H1 (cell line): Measurements from ENCODE around the gene SBNO2. TPM values are rescaled to one million over a fixed set of nuclear protein-coding genes. Genes with fewer than 3 reads are reported as not detected.

ENCODE experiments used
- CTCF ChIA-PET: fragments of 300-600 bp; sonication (Branson Sonifier 250); formaldehyde crosslinking; loops from one replicate; lab custom pipeline; 2021; ENCODE audit not compliant: partially characterized antibody; lab: Charles Lee
- POLR2A ChIA-PET: fragments of 300-600 bp; sonication (Branson Sonifier 250); formaldehyde crosslinking; loops from one replicate; lab custom pipeline; 2021; ENCODE audit warnings: inconsistent platforms; ENCODE audit not compliant: partially characterized antibody; lab: Charles Lee
- DNase-seq, 2 experiments: peaks; one replicate each; pipeline versions ENCODE4 v3.0.0 to v3.0.0-alpha.2; 2010 to 2022; ENCODE audit warnings: low spot score in 2 of 2, low read depth in 1 of 2, mixed read lengths in 1 of 2
- FAIRE-seq: peaks from 2 replicates; lab custom pipeline; 2011; peaks lifted over from hg19 to GRCh38; lab: Jason Lieb, UNC
- H2AFZ ChIP-seq: 2 replicates; pipeline ENCODE4 v1.8.1; 2012; ENCODE audit warnings: low read length, inconsistent platforms
- H2AK5ac ChIP-seq: 2 replicates; pipeline ENCODE4 v1.6.1; 2013; ENCODE audit warnings: low read depth, low read length
- H2BK120ac ChIP-seq: replicated peaks from 2 replicates; pipeline ENCODE3; 2013; ENCODE audit warnings: low read depth, low read length, inconsistent platforms
- H2BK12ac ChIP-seq: 2 replicates; pipeline ENCODE4 v1.6.1; 2013; ENCODE audit warnings: low read depth, low read length
- H2BK15ac ChIP-seq: 2 replicates; pipeline ENCODE4 v1.6.1; 2013; ENCODE audit warnings: low read length
- H2BK20ac ChIP-seq: 2 replicates; pipeline ENCODE4 v1.6.1; 2013; ENCODE audit warnings: low read length
- H2BK5ac ChIP-seq: 2 replicates; pipeline ENCODE4 v1.6.1; 2013; ENCODE audit warnings: low read depth, low read length
- H3K14ac ChIP-seq: 2 replicates; pipeline ENCODE4 v1.6.1; 2013; ENCODE audit warnings: inconsistent platforms; ENCODE audit not compliant: insufficient read length
- H3K18ac ChIP-seq: 2 replicates; pipeline ENCODE4 v1.6.1; 2013; ENCODE audit warnings: low read length; ENCODE audit errors: extremely low read depth
- H3K23ac ChIP-seq: 2 replicates; pipeline ENCODE4 v1.6.1; 2013; ENCODE audit warnings: inconsistent platforms; ENCODE audit not compliant: insufficient read length
- H3K23me2 ChIP-seq: 2 replicates; pipeline ENCODE4 v1.6.1; 2013; ENCODE audit warnings: low read depth, low read length
- H3K27ac ChIP-seq: 2 replicates; pipeline ENCODE4 v1.6.1; 2011; ENCODE audit warnings: low read depth, low read length, inconsistent platforms
- H3K27me3 ChIP-seq, 4 experiments: replicated peaks in 1 of 4; 1 replicate in 1 of 4; 2 replicates in 3 of 4; pipeline versions ENCODE4 v1.6.1 to v1.8.1; 2011 to 2013; ENCODE audit warnings: low read length in 3 of 4, mild to moderate bottlenecking in 3 of 4, inconsistent platforms in 2 of 4, mixed read lengths in 2 of 4, moderate library complexity in 1 of 4; ENCODE audit not compliant: control insufficient read depth in 3 of 4, insufficient read depth in 3 of 4; ENCODE audit errors: extremely low read depth in 1 of 4
- H3K36me3 ChIP-seq, 4 experiments: 2 replicates each; pipeline versions ENCODE4 v1.6.1 to v1.8.1; 2011 to 2013; ENCODE audit warnings: mild to moderate bottlenecking in 4 of 4, low read length in 3 of 4, moderate library complexity in 2 of 4, control low read depth in 1 of 4, inconsistent platforms in 1 of 4; ENCODE audit not compliant: insufficient read depth in 4 of 4, control insufficient read depth in 2 of 4
- H3K4ac ChIP-seq: replicated peaks from 2 replicates; pipeline ENCODE3; 2013; ENCODE audit warnings: low read length, low read depth, mixed read lengths, inconsistent platforms; ENCODE audit not compliant: insufficient read length
- H3K4me1 ChIP-seq, 4 experiments: replicated peaks in 1 of 4; 1 replicate in 1 of 4; 2 replicates in 3 of 4; pipeline versions ENCODE4 v1.6.1 to v1.8.1; 2011 to 2013; ENCODE audit warnings: low read length in 3 of 4, inconsistent platforms in 2 of 4, mixed read lengths in 1 of 4; ENCODE audit not compliant: insufficient read depth in 4 of 4, control insufficient read depth in 3 of 4
- H3K4me2 ChIP-seq, 2 experiments: 2 replicates each; pipeline versions ENCODE4 v1.6.1 to v1.8.1; 2011 to 2013; ENCODE audit warnings: low read depth in 2 of 2, low read length in 2 of 2, control low read depth in 1 of 2, inconsistent platforms in 1 of 2, mild to moderate bottlenecking in 1 of 2; ENCODE audit not compliant: insufficient read depth in 1 of 2
- H3K4me3 ChIP-seq, 4 experiments: fragments of 200-600, 300-600 bp in 1 of 4; sonication (generic), shearing (Covaris generic), sonication (Bioruptor Twin) in 1 of 4; 2 replicates each; pipeline versions ENCODE4 v1.5.1 to v1.8.1; 2011 to 2016; ENCODE audit warnings: low read length in 4 of 4, low read depth in 3 of 4, control low read depth in 2 of 4, inconsistent platforms in 2 of 4, mild to moderate bottlenecking in 2 of 4, mixed read lengths in 1 of 4, moderate library complexity in 1 of 4; ENCODE audit not compliant: insufficient read depth in 2 of 4; ENCODE audit errors: extremely low read depth in 1 of 4
- H3K56ac ChIP-seq: replicated peaks from 2 replicates; pipeline ENCODE3; 2013; ENCODE audit warnings: low read depth, mild to moderate bottlenecking, mixed read lengths, low read length, inconsistent platforms; ENCODE audit not compliant: insufficient read length
- H3K79me1 ChIP-seq: 2 replicates; pipeline ENCODE4 v1.6.1; 2013; ENCODE audit warnings: low read depth, low read length, control low read depth
- H3K79me2 ChIP-seq, 2 experiments: 2 replicates each; pipeline versions ENCODE4 v1.6.1 to v1.8.1; 2012 to 2013; ENCODE audit warnings: low read length in 2 of 2, mild to moderate bottlenecking in 2 of 2, inconsistent platforms in 1 of 2; ENCODE audit not compliant: insufficient read depth in 2 of 2, control insufficient read depth in 1 of 2
- H3K9ac ChIP-seq, 4 experiments: replicated peaks in 1 of 4; 1 replicate in 1 of 4; 2 replicates in 3 of 4; pipeline versions ENCODE4 v1.6.1 to v1.8.1; 2011 to 2013; ENCODE audit warnings: low read depth in 3 of 4, low read length in 3 of 4, control low read depth in 2 of 4, mild to moderate bottlenecking in 2 of 4, moderate library complexity in 2 of 4, inconsistent platforms in 1 of 4; ENCODE audit errors: extremely low read depth in 1 of 4
- H3K9me3 ChIP-seq, 2 experiments: 2 replicates each; pipeline versions ENCODE4 v1.6.1 to v1.8.1; 2012 to 2013; ENCODE audit warnings: mild to moderate bottlenecking in 2 of 2, moderate library complexity in 2 of 2, control low read depth in 1 of 2, inconsistent platforms in 1 of 2, low read depth in 1 of 2, low read length in 1 of 2, mixed read lengths in 1 of 2; ENCODE audit not compliant: insufficient read depth in 2 of 2
- H4K20me1 ChIP-seq, 2 experiments: replicated peaks in 1 of 2; 2 replicates each; pipeline versions ENCODE3 to v1.8.1; 2011 to 2013; ENCODE audit warnings: inconsistent platforms in 2 of 2, low read length in 2 of 2, mild to moderate bottlenecking in 1 of 2; ENCODE audit not compliant: insufficient read depth in 2 of 2, control insufficient read depth in 1 of 2
- H4K5ac ChIP-seq: 2 replicates; pipeline ENCODE4 v1.6.1; 2013; ENCODE audit warnings: low read length, low read depth, mixed read lengths, inconsistent platforms; ENCODE audit not compliant: insufficient read length
- H4K8ac ChIP-seq: 2 replicates; pipeline ENCODE4 v1.8.0; 2013; ENCODE audit warnings: mild to moderate bottlenecking, moderate library complexity, low read length, inconsistent platforms; ENCODE audit not compliant: insufficient read depth; ENCODE audit errors: extremely low read depth
- H4K91ac ChIP-seq: replicated peaks from 2 replicates; pipeline ENCODE3; 2013; ENCODE audit warnings: low read length, mixed read lengths, inconsistent platforms; ENCODE audit not compliant: insufficient read length
- CHD1 ChIP-seq: IDR thresholded peaks from 2 replicates; pipeline ENCODE4 v1.6.1; 2012; ENCODE audit warnings: low read depth, low read length, improper control_type of control experiment
- E2F6 ChIP-seq: IDR thresholded peaks from 2 replicates; pipeline ENCODE4 v1.6.1; 2012; ENCODE audit warnings: inconsistent platforms
- EZH2 ChIP-seq: fragments of 200-600 bp; sonication (generic); IDR thresholded peaks from 2 replicates; pipeline ENCODE4 v1.7.1; 2012; ENCODE audit warnings: low read depth, mild to moderate bottlenecking, moderate library complexity, low read length, inconsistent platforms; ENCODE audit not compliant: severe bottlenecking
- POLR2A ChIP-seq, 2 experiments: IDR thresholded peaks; 1 replicate in 1 of 2; 2 replicates in 1 of 2; pipeline ENCODE4 v1.6.1; 2011; ENCODE audit warnings: low read depth in 2 of 2, low read length in 2 of 2, mild to moderate bottlenecking in 2 of 2; ENCODE audit errors: control extremely low read depth in 1 of 2
- SP2 ChIP-seq: IDR thresholded peaks from 2 replicates; pipeline ENCODE4 v1.6.1; 2012; ENCODE audit warnings: mild to moderate bottlenecking, low read length, inconsistent platforms
- ZNF274 ChIP-seq: IDR thresholded peaks from 2 replicates; pipeline ENCODE4 v1.7.0; 2012; ENCODE audit warnings: low read length, borderline replicate concordance; ENCODE audit errors: extremely low read depth
- WGBS, 2 experiments: shearing (Covaris generic) in 1 of 2; methylation state at CpG; one replicate each; pipeline versions ENCODE4 v1.1.6 to v1.1.7; 2013 to 2015; ENCODE audit warnings: low lambda C conversion rate in 2 of 2, mixed read lengths in 2 of 2, inconsistent platforms in 1 of 2, low coverage in 1 of 2, missing lambda C conversion rate in 1 of 2; ENCODE audit not compliant: insufficient replicate concordance in 2 of 2, insufficient coverage in 1 of 2, insufficient read length in 1 of 2; ENCODE audit errors: extremely low coverage in 1 of 2, missing lambda C conversion rate in 1 of 2; 5-methylcytosine and 5-hydroxymethylcytosine counted together
- polyA plus RNA-seq, 7 experiments: library from polyadenylated mRNA; depleted of rRNA in 3 of 7; stranded (reverse) in 5 of 7; unstranded in 2 of 7; fragments of >200 nt in 5 of 7; fragments of 200-250 nt in 2 of 7; gene quantifications; 1 replicate in 5 of 7; 2 replicates in 1 of 7; 4 replicates in 1 of 7; pipeline versions ENCODE4 v1.2.1 to v1.2.3, GENCODE V29; 2011 to 2013; ENCODE audit warnings: missing spikeins in 2 of 7, mixed read lengths in 2 of 7
- total RNA-seq: library from RNA; stranded (reverse); fragmentation: NEBNext Ultra II Directional; extraction: Animal tissue kit (Norgen Biotek cat#: 25700); gene quantifications from 2 replicates; pipeline ENCODE4 v1.2.1, GENCODE V29; 2021

Gene SBNO2
- total and polyA plus RNA-seq, 2 of the 8 experiments (the other 6 are each of a cell fraction or from before 2014, with no cell fraction given) = 12.2 to 31.4 TPM

GRCh38 chr19:1139126-1139525 is 34.9 kb downstream of the SBNO2 start:
- H3K27ac ChIP-seq = no peak overlapping the region
- H4K8ac ChIP-seq = no peak overlapping the region
- no peak for FAIRE-seq
- H3K56ac ChIP-seq = no peak overlapping the region
- peaks cover 3% of the 10 kb centered on the region; the same call in 1 of the 2 replicates for H3K79me1 ChIP-seq
- H2AK5ac ChIP-seq = no peak overlapping the region
- no peak overlapping the region for H2BK15ac ChIP-seq
- peaks cover 0 to 7% (median 1%) of the 10 kb centered on the region in 4 experiments; a peak in 2 of 8 replicates for H3K36me3 ChIP-seq
- no peak overlapping the region for H3K4me2 ChIP-seq
- ChIA-PET POLR2A (interaction anchor here (1.1 kb wide), 1 partner anchor 17 kb away, joined by 3 read pairs; no protein-coding TSS in a partner anchor), CTCF (interaction anchor here (0.7 to 2.0 kb wide), 6 partner anchors 10 to 463 kb away, joined by 3 to 6 read pairs (median 4); no protein-coding TSS in a partner anchor)
- H3K27me3 ChIP-seq = no peaks in the 10 kb centered on the region
- no peak overlapping the region for H2AFZ ChIP-seq
- H4K91ac ChIP-seq = no peak overlapping the region
- H3K14ac ChIP-seq = no peak overlapping the region
- peaks cover 3% of the 10 kb centered on the region; the same call in 1 of the 2 replicates for H3K23me2 ChIP-seq
- no peak overlapping the region for H4K5ac ChIP-seq
- H4K20me1 ChIP-seq = peaks cover 0 to 8% of the 10 kb centered on the region in 2 experiments
- DNase-seq = no peak
- no peak overlapping the region for H3K23ac ChIP-seq
- H3K4me3 ChIP-seq = no peak overlapping the region
- H3K79me2 ChIP-seq = no peaks in the 10 kb centered on the region
- WGBS, 2 experiments = 92% methylated on average over 11 of the region's 15 CpGs; no CpG with 5 or more reads in 1 of the 2 experiments
- H2BK12ac ChIP-seq = no peak overlapping the region
- H2BK5ac ChIP-seq = no peak overlapping the region
- H3K9ac ChIP-seq = no peak overlapping the region
- H3K9me3 ChIP-seq = no peaks in the 10 kb centered on the region
- no peak overlapping the region for H2BK20ac ChIP-seq
- TF ChIP-seq SP2 (no peak), POLR2A (IDR thresholded peaks at IDR 0.05; ENCODE audit: control extremely low read depth in 1 of 2, low read depth in 2 of 2, low read length in 2 of 2) (no peak), EZH2 (no peak), CHD1 (no peak), ZNF274 (no peak), E2F6 (no peak)
- no peak overlapping the region for H2BK120ac ChIP-seq
- no peak overlapping the region for H3K4ac ChIP-seq
- H3K18ac ChIP-seq = no peak overlapping the region
- H3K4me1 ChIP-seq = peaks cover 0 to 2% (median 0%) of the 10 kb centered on the region in 4 experiments; a peak in 1 of 7 replicates
